HG02852 (cell line): ENCODE measurements around the gene BCLAF3.

Experiments
- ATAC-seq: cut with Tn5 transposase; IDR thresholded peaks from one replicate; pipeline ENCODE4 v1.9.1; 2021; ENCODE audit warnings: mild to moderate bottlenecking, moderate library complexity; ENCODE audit not compliant: unreplicated experiment

Gene BCLAF3

GRCh38 chrX:19990556-19991349 lies at the start of gene BCLAF3:
Gene BCLAF3, minus strand, starts transcription at chrX:19991061. Its CDS starts 20,797 bp downstream, at chrX:19970264.
- ATAC-seq: peak; percentile 87

- no peak for ATAC-seq
Measured at GRCh38 chrX:20038966-20039365, 48.1 kb upstream of the BCLAF3 start.

- ATAC-seq: no peak
Measured at GRCh38 chrX:20037186-20037585, 46.3 kb upstream of the BCLAF3 start.

- no peak for ATAC-seq
Measured at GRCh38 chrX:20032201-20032600, 41.3 kb upstream of the BCLAF3 start.

- no peak for ATAC-seq
Measured at GRCh38 chrX:20029728-20030127, 38.9 kb upstream of the BCLAF3 start.

- no peak for ATAC-seq
Measured at GRCh38 chrX:20028588-20028987, 37.7 kb upstream of the BCLAF3 start.

GRCh38 chrX:20026278-20026677 lies 35.4 kb upstream of the BCLAF3 start:
- ATAC-seq: no peak

- ATAC-seq: no peak
Measured at GRCh38 chrX:20019672-20020365, 29.0 kb upstream of the BCLAF3 start.

- ATAC-seq: no peak
Measured at GRCh38 chrX:20016616-20016945, 25.7 kb upstream of the BCLAF3 start.

GRCh38 chrX:20015945-20016615 lies 25.2 kb upstream of the BCLAF3 start:
- ATAC-seq: no peak

- no peak for ATAC-seq
Measured at GRCh38 chrX:20015422-20015821, 24.6 kb upstream of the BCLAF3 start.

GRCh38 chrX:20011608-20012007 lies 20.7 kb upstream of the BCLAF3 start:
- ATAC-seq: no peak

GRCh38 chrX:20007962-20008622 lies 17.2 kb upstream of the BCLAF3 start:
- no peak for ATAC-seq

- no peak for ATAC-seq
Measured at GRCh38 chrX:20005883-20006282, 15.0 kb upstream of the BCLAF3 start.

GRCh38 chrX:20001588-20001987 lies 10.7 kb upstream of the BCLAF3 start:
- ATAC-seq: no peak

- ATAC-seq: no peak
Measured at GRCh38 chrX:19991350-19991718, 473 bp upstream of the BCLAF3 start.

- peak; percentile 24 for ATAC-seq
Measured at GRCh38 chrX:19990151-19990555, 708 bp downstream of the BCLAF3 start.

- no peak for ATAC-seq
Measured at GRCh38 chrX:19987856-19988255, 3.0 kb downstream of the BCLAF3 start.

- ATAC-seq: no peak
Measured at GRCh38 chrX:19986531-19986930, 4.3 kb downstream of the BCLAF3 start.

GRCh38 chrX:19981947-19982346 lies 8.9 kb downstream of the BCLAF3 start:
- no peak for ATAC-seq

- ATAC-seq: no peak
Measured at GRCh38 chrX:19975845-19976244, 15.0 kb downstream of the BCLAF3 start.
